Fibroblast of skin of abdomen (primary cell): ENCODE measurements around the gene HVCN1.

ENCODE experiments used
- DNase-seq: peaks from one replicate; pipeline ENCODE4 v3.0.0-alpha.2; 2013

Gene HVCN1

GRCh38 chr12:110698171-110698902, 9.4 kb upstream of the HVCN1 start:
- peak; percentile 57 for DNase-seq

- no peak for DNase-seq
Observed at GRCh38 chr12:110697236-110697635, 8.3 kb upstream of the HVCN1 start.

- DNase-seq = no peak
Observed at GRCh38 chr12:110696283-110696682, 7.4 kb upstream of the HVCN1 start.

- no peak for DNase-seq
Observed at GRCh38 chr12:110694330-110694901, 5.5 kb upstream of the HVCN1 start.

- DNase-seq = no peak
Observed at GRCh38 chr12:110693731-110694130, 4.8 kb upstream of the HVCN1 start.

GRCh38 chr12:110690127-110690430, 1.2 kb upstream of the HVCN1 start:
- no peak for DNase-seq

GRCh38 chr12:110689281-110690126, 589 bp upstream of the HVCN1 start:
- DNase-seq = peak; percentile 34

- no peak for DNase-seq
Observed at GRCh38 chr12:110687396-110688169, 1.3 kb downstream of the HVCN1 start.

- DNase-seq = no peak
Observed at GRCh38 chr12:110686294-110686903, 2.5 kb downstream of the HVCN1 start.

GRCh38 chr12:110684312-110684836, 4.5 kb downstream of the HVCN1 start:
- DNase-seq = no peak

GRCh38 chr12:110683888-110684287, 5.0 kb downstream of the HVCN1 start:
- no peak for DNase-seq

- DNase-seq = no peak
Observed at GRCh38 chr12:110680032-110680431, 8.9 kb downstream of the HVCN1 start.

GRCh38 chr12:110679201-110679600, 9.7 kb downstream of the HVCN1 start:
- DNase-seq = no peak

GRCh38 chr12:110677982-110678381, 10.9 kb downstream of the HVCN1 start:
- DNase-seq = no peak

- no peak for DNase-seq
Observed at GRCh38 chr12:110677206-110677911, 11.6 kb downstream of the HVCN1 start.

GRCh38 chr12:110676171-110676570, 12.7 kb downstream of the HVCN1 start:
- DNase-seq = no peak

GRCh38 chr12:110670161-110670701, 18.7 kb downstream of the HVCN1 start:
- no peak for DNase-seq

GRCh38 chr12:110669193-110669502, 19.8 kb downstream of the HVCN1 start:
- DNase-seq = no peak

- DNase-seq = no peak
Observed at GRCh38 chr12:110668480-110669192, 20.3 kb downstream of the HVCN1 start.

GRCh38 chr12:110667671-110668070, 21.2 kb downstream of the HVCN1 start:
- no peak for DNase-seq

- DNase-seq = no peak
Observed at GRCh38 chr12:110666892-110667291, 22.0 kb downstream of the HVCN1 start.
